CD4-positive, alpha-beta T cell treated with Interferon alpha-2 for 1 hour (primary cell): ENCODE data around the gene ZNF343.

Source experiments
- DNase-seq, 2 donors: peaks; one replicate each; pipeline ENCODE4 v3.0.0-alpha.2; 2020 to 2022

Gene ZNF343

GRCh38 chr20:2470423-2471193 is 38.1 kb downstream of the ZNF343 start, which contains the start of gene SNRPB:
Gene SNRPB, minus strand, starts transcription at chr20:2470789. Its CDS starts 99 bp downstream, at chr20:2470690.
- DNase-seq: peak; percentile 97

GRCh38 chr20:2469991-2470422 is 38.7 kb downstream of the ZNF343 start:
- DNase-seq: peak; percentile 65 to 76

- no peak for DNase-seq
Measured at GRCh38 chr20:2468581-2469407, 39.9 kb downstream of the ZNF343 start.

GRCh38 chr20:2467412-2467811 is 41.3 kb downstream of the ZNF343 start:
- no peak for DNase-seq

GRCh38 chr20:2465100-2465499 is 43.6 kb downstream of the ZNF343 start:
- no peak for DNase-seq

- DNase-seq: no peak
Measured at GRCh38 chr20:2463616-2464365, 44.9 kb downstream of the ZNF343 start.

- DNase-seq: no peak
Measured at GRCh38 chr20:2462484-2462883, 46.2 kb downstream of the ZNF343 start.

- DNase-seq: no peak
Measured at GRCh38 chr20:2460752-2461424, 47.8 kb downstream of the ZNF343 start.

GRCh38 chr20:2459981-2460751 is 48.5 kb downstream of the ZNF343 start:
- no peak for DNase-seq

GRCh38 chr20:2458919-2459499 is 49.7 kb downstream of the ZNF343 start:
- no peak for DNase-seq

GRCh38 chr20:2455771-2456497 is 52.8 kb downstream of the ZNF343 start:
- no peak for DNase-seq

GRCh38 chr20:2453792-2454191 is 54.9 kb downstream of the ZNF343 start:
- no peak for DNase-seq

- peak; percentile 43 to 65 for DNase-seq
Measured at GRCh38 chr20:2451939-2452732, 56.6 kb downstream of the ZNF343 start.

GRCh38 chr20:2451422-2451821 is 57.3 kb downstream of the ZNF343 start:
- DNase-seq: no peak

- DNase-seq: no peak
Measured at GRCh38 chr20:2449386-2449785, 59.3 kb downstream of the ZNF343 start.

GRCh38 chr20:2446845-2447244 is 61.9 kb downstream of the ZNF343 start:
- peak in 1 of 2 donors; percentile 22 for DNase-seq
